ENCODE measurements around the gene LRP2.
"Not testable (repeated sequence)": the region's sequence is repeated elsewhere in the genome, so short reads cannot be mapped to it uniquely, and the experiment has no call there.

The LRP2 gene

GRCh38 chr2:169300636-169301530 lies 61.5 kb downstream of the LRP2 start:
- DNase-seq: no peak

GRCh38 chr2:169298007-169298406 lies 64.3 kb downstream of the LRP2 start:
- DNase-seq: no peak

GRCh38 chr2:169294001-169294675 lies 68.2 kb downstream of the LRP2 start:
- no peak for DNase-seq

GRCh38 chr2:169291517-169291916 lies 70.8 kb downstream of the LRP2 start:
- DNase-seq: no peak

- no peak for DNase-seq
These were observed 71.9 kb downstream of the LRP2 start for GRCh38 chr2:169290433-169290832.

- no peak for DNase-seq
These were observed 74.7 kb downstream of the LRP2 start for GRCh38 chr2:169287666-169288065.

- DNase-seq: no peak
These were observed 75.6 kb downstream of the LRP2 start for GRCh38 chr2:169286624-169287231.

GRCh38 chr2:169285531-169286235 lies 76.7 kb downstream of the LRP2 start:
- no peak for DNase-seq

GRCh38 chr2:169280502-169280901 lies 81.8 kb downstream of the LRP2 start:
- no peak for DNase-seq

- DNase-seq: no peak
These were observed 86.5 kb downstream of the LRP2 start for GRCh38 chr2:169275696-169276444.

GRCh38 chr2:169272010-169272409 lies 90.3 kb downstream of the LRP2 start:
- no peak for DNase-seq

- DNase-seq: not testable (repeated sequence)
These were observed 91.8 kb downstream of the LRP2 start for GRCh38 chr2:169270574-169270973.

GRCh38 chr2:169265591-169265990 lies 96.7 kb downstream of the LRP2 start:
- no peak for DNase-seq

GRCh38 chr2:169260846-169261642 lies 101.3 kb downstream of the LRP2 start:
- no peak for DNase-seq

- DNase-seq: no peak
These were observed 102.1 kb downstream of the LRP2 start for GRCh38 chr2:169260246-169260645.

- no peak for DNase-seq
These were observed 102.9 kb downstream of the LRP2 start for GRCh38 chr2:169259402-169259801.

- no peak for DNase-seq
These were observed 104.2 kb downstream of the LRP2 start for GRCh38 chr2:169258045-169258601.

- no peak for DNase-seq
These were observed 107.6 kb downstream of the LRP2 start for GRCh38 chr2:169254774-169255173.

GRCh38 chr2:169247211-169247610 lies 115.1 kb downstream of the LRP2 start:
- no peak for DNase-seq

- DNase-seq: no peak
These were observed 121.9 kb downstream of the LRP2 start for GRCh38 chr2:169240405-169240804.

- no peak for DNase-seq
These were observed 124.4 kb downstream of the LRP2 start for GRCh38 chr2:169237939-169238338.

Data from activated CD4-positive, CD25-positive, alpha-beta regulatory T cell (primary cell).